Germinal center (tissue), 1 donor: ENCODE data around the gene FYN.

ENCODE experiments used
- DNase-seq: peaks from one replicate; pipeline ENCODE4 v3.0.0; 2012; ENCODE audit warnings: mixed read lengths, low spot score

FYN gene

GRCh38 chr6:111625461-111626391 lies 247.5 kb downstream of the FYN start:
- DNase-seq, result no peak

DNA sequence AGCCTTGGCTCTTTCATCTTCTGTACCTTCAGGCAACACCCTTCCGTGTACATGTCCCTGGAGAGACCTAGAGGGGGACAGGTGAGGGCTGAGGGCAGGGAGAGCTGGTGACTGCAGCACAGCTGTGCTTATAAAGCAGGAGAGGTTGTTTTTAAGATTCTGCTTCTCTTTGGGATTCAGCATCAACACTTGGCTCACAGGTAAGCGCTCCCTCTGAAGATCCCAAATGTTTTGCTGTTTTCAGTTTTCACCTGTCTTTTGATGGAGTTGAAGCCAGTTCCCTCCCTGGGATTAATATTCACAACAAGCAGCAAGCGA lies 248.2 kb downstream of the FYN start:
- DNase-seq, result no peak

DNA sequence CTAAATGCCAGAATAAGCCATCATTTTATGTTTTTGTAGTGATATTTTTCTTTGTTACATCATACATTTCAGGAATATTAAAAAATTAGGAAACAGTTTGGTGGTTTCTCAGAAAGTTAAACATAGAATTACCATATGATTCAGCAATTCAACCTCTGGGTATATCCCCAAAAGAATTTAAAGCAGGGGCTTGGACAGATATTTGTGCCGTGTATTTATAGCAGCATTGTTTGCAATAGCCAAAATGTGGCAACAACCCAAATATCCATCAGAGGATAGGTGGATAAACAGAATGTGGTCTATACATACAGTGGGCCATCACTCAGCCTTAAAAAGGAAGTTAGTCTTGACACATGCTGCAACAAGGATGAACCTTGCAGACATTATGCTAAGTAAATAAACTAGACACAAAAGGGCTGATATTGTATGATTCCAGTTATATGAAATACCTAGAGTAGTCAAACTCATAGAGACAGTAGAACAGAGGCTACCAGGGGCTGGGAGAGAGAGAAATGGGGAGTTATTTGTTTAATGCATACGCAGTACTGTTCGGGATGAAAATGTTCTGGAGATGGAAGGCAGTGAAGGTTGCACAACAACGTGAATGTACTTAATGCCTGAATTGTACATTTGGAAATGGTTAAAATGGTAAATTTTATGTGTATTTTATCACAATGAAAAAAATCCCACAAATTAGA lies 248.7 kb downstream of the FYN start:
- DNase-seq, result no peak

DNA sequence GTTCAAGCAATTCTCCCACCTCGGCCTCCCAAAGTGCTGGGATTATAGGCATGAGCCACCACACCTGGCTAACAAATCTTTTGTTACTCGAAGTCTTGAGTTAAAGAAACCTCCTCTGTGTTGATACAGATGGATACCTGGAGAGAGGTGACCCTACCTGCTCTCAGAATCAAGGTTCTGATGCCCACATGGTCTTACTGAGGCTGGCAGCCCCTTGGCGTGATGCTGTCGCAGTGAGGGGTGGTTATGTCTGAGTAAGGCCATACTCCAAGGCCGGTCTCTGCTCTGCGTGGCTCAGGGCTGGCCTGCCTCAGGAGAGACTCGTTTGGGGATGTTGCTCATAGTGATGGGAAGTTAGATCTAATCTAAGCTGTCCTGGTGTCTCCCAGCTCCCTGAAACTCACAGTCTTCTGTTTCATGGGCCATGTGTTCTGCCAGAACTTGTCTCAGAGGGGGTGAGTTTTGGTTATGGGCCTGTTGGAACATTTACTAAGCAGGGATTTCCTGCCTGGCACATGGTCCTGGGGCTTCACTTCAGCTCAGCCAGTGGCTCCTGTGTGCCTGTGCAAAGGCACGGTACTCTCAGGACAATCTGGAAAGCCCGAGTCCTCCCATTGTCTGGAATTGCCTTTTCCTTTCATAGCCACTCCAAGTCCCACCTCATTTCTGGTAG lies 250.1 kb downstream of the FYN start:
- DNase-seq, result no peak

GRCh38 chr6:111620169-111620568 lies 253.1 kb downstream of the FYN start:
- no peak for DNase-seq

DNA sequence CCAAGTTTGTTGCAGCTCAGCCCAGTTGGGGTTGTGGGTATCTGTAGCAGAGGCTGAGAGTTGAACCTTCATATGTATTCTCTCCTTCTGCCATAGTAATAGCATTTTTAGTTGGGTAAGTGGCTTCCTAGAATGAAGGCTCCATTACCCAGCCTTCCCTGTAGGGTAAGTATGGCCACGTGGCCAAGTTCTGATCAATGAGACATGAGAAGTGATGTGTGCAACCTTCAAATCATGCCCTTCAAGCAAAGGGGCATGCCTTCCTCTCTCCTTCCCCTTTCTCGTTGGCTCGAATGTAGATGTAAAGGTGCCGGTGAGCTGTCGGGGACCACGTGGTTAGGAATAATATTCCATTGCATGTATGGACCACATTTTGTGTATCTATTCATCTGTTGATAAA lies 254.8 kb downstream of the FYN start:
- no peak for DNase-seq

DNA sequence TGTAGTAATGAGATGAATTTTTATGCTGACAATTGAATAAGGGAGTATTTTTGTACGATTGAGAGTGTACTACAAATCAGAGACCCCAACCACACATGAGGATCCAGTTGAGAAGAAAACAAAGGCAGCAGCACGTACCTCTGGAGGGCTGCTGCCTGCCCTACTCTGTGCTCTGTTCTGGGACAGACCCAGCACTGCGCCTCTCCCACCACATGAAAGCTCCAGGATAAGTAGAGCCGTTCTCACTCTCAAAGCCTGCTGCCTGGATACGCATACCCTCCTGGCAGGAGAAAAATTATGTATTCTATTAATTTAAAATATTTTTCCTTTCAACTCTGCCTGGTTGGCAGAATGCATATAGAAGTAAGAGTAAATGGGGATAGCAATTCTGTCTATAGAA lies 256.1 kb downstream of the FYN start:
- no peak for DNase-seq

DNA sequence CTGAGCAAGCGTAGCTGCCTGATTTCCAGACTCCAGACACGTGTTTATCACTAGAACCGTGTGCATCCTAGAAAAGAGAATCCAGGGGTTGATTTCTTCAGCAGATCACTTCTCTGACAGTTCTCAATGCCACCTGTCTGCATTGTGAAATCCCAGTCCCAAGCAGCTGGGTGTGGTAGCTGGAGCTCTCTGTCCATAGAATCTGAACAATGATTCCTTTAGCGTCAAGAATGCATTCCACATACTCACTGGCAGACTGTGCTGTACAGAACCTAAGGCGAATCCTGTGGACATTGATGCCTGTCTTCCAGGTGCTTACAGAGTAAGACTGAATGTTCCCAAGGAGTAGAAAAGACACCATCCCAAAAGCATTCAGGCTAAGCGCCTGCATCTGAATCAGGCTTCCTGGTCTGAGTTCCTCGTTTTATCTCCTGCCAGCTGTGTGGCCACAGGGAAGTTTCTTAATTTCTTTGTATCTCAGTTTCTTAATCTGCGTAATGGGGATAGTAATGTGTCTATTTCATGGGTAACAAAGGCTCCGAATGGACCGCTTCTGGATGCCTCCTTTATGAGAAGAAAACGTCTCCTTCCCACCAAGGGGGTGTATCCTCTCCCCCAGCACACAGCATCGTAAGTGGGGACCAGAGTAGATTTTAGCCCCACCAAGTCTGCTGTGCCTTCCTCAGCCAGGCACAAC lies 257.2 kb downstream of the FYN start:
- DNase-seq, result no peak

- DNase-seq, result no peak
These were observed 258.2 kb downstream of the FYN start for GRCh38 chr6:111614833-111615582.

DNA sequence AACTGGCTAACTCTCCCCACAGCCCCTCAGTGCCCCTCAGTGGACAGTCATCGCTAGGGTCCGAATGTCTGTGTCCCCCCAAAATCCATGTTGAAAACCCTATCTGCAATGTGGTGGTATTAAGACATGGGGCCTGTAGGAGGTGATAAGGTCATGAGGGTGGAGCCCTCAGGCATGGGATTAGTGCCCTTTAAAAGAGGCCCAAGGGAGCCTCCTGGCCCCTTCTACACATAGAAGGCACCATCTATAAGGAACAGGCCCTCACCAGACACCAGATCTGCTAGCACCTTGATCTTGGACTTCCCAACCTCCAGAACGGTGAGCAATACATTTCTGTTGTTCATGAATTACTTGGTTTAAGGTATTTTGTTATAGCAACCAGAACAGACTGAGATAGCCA lies 260.9 kb downstream of the FYN start:
- DNase-seq, result no peak

- DNase-seq, result no peak
These were observed 262.6 kb downstream of the FYN start for GRCh38 chr6:111610548-111611172.
